ENCODE data around the gene TMPRSS2.

Gene TMPRSS2

GRCh38 chr21:41507521-41508414 is at the start of gene TMPRSS2:
TSS of gene TMPRSS2 (minus strand) at chr21:41508158. CDS start at chr21:41498133, 10,025 bp downstream.
- DNase-seq = no peak

- no peak for DNase-seq
Observed at GRCh38 chr21:41555057-41555456, 47.1 kb upstream of the TMPRSS2 start.

- DNase-seq = no peak
Observed at GRCh38 chr21:41552254-41552653, 44.3 kb upstream of the TMPRSS2 start.

DNA sequence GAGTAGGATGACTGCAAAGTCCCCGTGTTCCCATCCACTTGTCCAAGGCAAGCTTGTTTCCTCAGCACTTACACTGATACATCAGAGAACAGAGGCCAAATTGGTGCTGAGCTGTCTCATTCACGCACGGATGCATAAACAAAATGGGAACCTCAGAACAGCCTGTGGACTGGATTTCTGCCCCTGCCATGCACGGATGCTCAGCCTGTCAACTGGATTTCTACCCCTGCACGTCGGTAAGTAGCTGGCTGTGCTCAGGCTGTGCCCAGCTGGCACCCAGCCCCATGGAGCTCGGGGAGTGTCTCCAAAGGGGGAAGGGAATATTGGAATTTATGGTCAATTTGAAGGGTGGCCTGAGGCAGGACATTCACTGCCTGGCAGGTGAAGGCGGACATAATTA is 40.8 kb upstream of the TMPRSS2 start:
- DNase-seq = no peak

- DNase-seq = no peak
Observed at GRCh38 chr21:41547111-41547510, 39.2 kb upstream of the TMPRSS2 start.

GRCh38 chr21:41545500-41546359 is 37.8 kb upstream of the TMPRSS2 start:
- no peak for DNase-seq

- no peak for DNase-seq
Observed at GRCh38 chr21:41542727-41543126, 34.8 kb upstream of the TMPRSS2 start.

DNA sequence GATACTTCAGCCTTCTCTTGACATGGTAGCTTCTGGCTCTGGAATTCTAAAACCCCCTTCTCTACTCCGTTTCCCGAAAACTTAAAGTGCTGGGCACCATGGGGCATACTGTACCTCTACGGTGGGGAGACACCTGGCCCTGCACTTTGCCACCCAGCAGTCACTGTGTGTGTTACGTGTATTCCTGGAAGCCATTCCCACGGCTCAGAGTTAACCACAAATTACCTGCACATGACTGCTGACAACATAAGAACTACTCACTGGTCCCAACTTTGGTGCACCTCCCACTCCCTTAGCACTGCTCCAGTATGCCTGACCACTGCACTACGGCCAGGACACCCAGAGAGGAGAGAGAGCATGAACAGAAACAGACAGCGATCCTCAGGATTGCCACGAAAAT is 29.4 kb upstream of the TMPRSS2 start:
- DNase-seq = no peak

DNA sequence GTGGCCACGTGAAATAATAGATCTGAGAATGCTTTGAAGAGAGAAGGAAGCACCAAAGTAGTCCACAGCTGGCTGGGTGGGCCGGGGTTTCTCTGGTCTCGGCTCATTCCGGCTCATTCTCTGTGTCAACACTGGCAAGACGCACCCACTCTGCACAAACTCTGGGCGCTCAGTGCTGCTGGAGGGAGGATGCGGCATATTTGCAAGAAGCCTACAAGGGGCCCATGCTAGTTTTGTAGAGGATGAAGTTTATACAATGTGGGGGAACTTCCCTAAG is 28.8 kb upstream of the TMPRSS2 start:
- no peak for DNase-seq

GRCh38 chr21:41536076-41536826 is 28.3 kb upstream of the TMPRSS2 start:
- DNase-seq = no peak

DNA sequence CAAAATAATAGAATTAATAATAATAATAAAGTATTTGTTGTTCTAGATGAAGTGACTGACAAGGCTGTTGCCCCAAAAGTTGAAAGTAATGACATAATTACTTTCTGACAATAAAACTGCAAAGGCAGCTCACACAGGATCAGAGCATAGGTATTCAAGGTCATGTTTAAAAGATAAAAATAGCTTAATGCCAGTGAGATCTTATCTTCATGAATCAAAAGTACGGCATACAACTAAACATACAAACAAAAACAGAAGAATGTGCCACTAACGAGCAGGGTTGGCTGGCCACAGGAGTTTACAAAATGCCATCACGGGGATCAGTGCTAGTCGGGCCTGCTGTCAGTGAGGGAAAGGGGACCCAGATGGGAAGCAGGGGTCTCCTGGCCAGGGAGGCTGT is 22.4 kb upstream of the TMPRSS2 start:
- DNase-seq = no peak

GRCh38 chr21:41529769-41530168 is 21.8 kb upstream of the TMPRSS2 start:
- DNase-seq = no peak

- no peak for DNase-seq
Observed at GRCh38 chr21:41526478-41527087, 18.6 kb upstream of the TMPRSS2 start.

DNA sequence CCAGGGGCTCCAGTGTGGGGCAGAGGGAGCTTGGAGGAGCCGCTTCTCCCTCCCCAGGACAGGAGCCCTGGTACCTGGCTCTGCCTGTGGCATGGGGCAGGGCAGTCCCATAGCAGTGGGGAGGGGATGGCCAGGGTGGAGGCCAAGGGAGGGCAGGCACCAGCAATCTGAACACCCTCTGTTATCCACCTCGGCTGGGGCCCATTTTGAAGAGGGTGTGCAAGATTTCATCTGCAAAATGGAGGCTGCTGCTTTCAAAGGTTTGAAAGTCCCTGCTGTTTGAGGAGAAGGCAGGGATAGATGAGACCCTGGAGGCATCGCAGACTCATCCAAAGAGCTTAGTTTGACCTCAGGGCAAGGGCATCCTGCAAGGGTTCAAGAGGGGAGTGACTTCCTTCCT is 15.2 kb upstream of the TMPRSS2 start:
- no peak for DNase-seq

DNA sequence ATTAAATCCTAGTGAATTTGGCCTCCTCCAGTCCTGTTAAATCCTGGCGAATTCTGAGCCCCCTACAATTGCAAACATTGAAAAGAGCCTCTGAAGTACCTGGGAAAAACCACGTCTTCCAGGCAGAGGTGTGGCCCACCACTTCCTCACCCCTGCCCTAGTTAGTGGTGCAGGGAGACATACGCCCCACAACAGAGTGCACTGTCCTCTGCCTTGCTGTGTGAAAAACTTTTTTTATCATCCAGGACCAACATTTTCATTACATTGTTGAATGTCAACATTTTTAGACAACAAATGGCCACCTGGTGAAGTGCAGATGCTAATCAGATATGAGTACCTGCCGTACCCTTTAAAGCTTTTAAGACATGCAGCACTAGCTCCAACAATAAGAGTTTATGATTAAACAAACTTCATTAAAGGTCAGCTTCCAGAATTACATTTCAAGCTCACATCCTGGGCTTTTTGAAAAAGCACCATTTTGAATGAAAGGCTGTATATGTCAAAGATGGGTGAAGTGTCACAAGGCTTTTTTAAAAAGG is 13.6 kb upstream of the TMPRSS2 start:
- no peak for DNase-seq

DNA sequence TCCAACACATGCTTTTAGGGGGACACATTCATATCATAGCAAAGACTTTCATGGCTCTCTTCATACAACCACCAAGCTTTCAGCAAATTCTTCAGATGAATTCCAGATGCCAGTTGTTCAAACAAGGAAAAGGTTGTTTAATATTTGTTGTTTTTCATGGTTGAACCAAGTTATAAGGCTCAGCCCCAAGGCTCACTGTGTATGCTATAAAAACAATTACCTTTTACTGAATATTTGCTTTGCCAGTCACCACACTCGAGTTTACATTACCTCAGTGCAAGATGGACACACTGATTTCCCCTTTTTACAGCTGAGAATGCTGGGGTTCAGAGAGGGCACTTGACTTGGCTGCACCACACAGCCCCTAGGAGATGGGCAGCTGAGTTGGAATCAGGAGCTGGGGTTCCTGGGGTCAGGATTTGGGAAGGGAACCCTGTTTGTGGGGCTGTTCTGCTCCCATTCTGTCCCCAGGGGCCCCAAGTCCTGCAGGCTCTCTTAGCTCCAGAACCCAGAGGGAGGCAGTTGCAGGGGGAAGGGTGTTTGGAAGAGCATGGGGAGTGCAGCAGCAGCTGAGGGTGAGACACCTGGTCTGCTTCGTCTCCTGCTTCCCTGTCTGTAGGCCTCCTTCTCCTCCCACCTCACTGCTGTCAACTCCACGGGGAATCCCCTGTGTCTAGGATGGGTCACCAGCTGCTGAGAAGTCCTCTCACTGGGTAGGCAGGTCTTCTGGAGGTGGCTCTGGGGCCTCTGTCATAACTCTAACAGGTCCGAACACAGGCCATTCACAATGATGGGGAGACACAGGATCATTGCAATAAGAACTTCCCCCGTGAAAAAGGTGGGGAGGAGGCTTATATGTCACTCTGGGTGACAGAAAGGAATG is 12.8 kb upstream of the TMPRSS2 start:
- no peak for DNase-seq

GRCh38 chr21:41519806-41520559 is 12.0 kb upstream of the TMPRSS2 start:
- DNase-seq = no peak

DNA sequence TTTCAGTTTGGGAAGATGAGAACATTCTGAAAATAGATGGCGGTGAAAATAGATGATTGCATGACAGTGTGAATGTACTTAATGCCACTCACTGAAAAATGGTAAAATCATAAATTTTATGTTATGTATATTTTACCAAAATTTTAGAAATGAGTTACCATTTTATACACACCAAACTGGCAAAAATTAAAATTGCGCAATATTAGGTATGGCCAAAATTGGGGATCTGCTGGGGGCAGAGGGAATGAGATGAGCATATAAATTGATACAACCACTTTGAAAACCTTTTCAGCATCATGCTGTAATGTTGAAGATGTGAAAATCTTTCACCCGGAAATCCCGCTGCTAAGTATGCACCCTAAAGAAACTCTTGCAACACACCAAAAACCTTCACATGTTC is 10.8 kb upstream of the TMPRSS2 start:
- DNase-seq = no peak

DNA sequence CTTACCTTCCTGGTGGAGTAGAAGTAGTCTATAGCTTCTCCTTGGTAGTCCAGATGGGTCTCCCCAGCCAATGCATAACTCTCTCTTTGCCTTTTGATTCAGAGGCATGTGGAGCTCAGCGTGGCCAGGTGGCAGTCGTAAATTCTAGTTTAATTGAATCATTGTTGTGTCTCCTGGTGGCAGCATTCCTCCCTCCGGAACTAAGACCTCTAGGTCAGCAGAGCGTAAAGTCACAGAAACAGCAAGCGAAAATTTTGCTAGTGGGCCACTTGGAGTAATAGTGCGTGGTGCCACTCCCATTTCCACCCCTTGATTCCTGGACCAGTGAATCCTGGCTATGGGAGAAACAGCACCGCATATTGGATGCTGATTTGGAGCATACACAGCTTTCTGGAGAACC is 3.9 kb upstream of the TMPRSS2 start:
- DNase-seq = no peak

DNA sequence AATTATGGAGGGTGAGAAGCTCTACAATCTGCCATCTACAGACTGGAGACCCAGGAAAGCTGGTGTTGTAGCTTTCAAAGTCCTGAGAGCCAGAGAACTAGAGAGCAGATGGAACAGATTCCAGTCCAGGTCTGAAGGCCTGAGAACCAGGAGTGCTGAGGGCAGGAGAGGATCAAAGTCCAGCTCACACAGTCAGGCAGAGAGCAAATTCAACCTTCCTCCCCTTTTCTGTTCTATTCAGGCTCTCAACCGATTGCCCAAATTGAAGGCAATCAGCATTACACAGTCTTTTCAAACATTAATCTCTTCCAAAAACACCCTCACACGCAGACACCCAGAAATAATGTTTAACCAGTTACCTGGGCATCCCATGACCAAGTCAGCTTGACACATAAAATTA is 2.5 kb upstream of the TMPRSS2 start:
- DNase-seq = no peak

DNA sequence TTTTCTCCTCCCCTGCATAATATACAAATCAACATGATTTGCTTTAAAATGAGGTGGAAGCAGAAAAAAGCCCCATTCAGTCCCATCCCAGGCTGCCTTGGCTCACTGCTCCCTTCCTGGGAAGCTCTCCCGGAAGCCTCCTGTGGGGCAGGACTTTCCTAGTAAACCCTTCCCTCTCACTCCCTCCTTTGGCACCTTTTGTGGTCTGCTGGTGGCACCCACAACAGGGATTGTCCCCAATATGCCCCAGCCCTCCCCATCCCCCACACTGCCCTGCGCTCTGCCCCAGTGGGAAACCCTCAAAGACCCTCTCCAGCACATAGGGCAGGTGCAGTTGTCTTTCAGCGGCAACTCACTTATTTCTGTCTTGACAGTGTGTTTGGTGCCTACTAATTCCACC is 1.8 kb upstream of the TMPRSS2 start:
- no peak for DNase-seq
